Muscle of leg (tissue), 11 donors: ENCODE data around the gene FAM227A. TPM values are rescaled to one million over a fixed set of nuclear protein-coding genes. Genes with fewer than 3 reads are reported as not detected.
A peak's percentile ranks its signal among the peaks of the same experiment; 100 is the strongest.

Source experiments
- DNase-seq: peaks from one replicate; pipeline ENCODE4 v3.0.0; 2013
- H3K27ac ChIP-seq: one replicate; pipeline ENCODE4 v1.5.1; 2013; ENCODE audit warnings: mild to moderate bottlenecking, low read length, control low read depth
- H3K27me3 ChIP-seq: one replicate; pipeline ENCODE4 v1.6.1; 2013; ENCODE audit warnings: low read length; ENCODE audit not compliant: control insufficient read depth, insufficient read depth
- H3K36me3 ChIP-seq: one replicate; pipeline ENCODE4 v1.6.1; 2013; ENCODE audit warnings: low read length; ENCODE audit not compliant: control insufficient read depth, insufficient read depth
- H3K4me1 ChIP-seq: one replicate; pipeline ENCODE4 v1.6.1; 2013; ENCODE audit warnings: low read length; ENCODE audit not compliant: control insufficient read depth, insufficient read depth
- H3K4me3 ChIP-seq: one replicate; pipeline ENCODE4 v1.5.1; 2013; ENCODE audit warnings: low read length, control low read depth
- H3K9me3 ChIP-seq: replicated peaks from 2 replicates; pipeline ENCODE4 v1.6.1; 2013; ENCODE audit warnings: low read depth, low read length; ENCODE audit not compliant: control insufficient read depth
- WGBS: methylation state at CpG from one replicate; pipeline ENCODE4 v1.1.5; 2013; ENCODE audit warnings: missing lambda C conversion rate; ENCODE audit not compliant: insufficient coverage; 5-methylcytosine and 5-hydroxymethylcytosine counted together
- polyA plus RNA-seq, 8 donors: library from polyadenylated mRNA; unstranded; fragments of 120-200 nt; gene quantifications; one replicate each; pipeline versions ENCODE4 v1.2.1 to v1.2.3, GENCODE V29; 2013; ENCODE audit warnings: inconsistent platforms in 1 of 8, low replicate concordance in 1 of 8; ENCODE audit not compliant: insufficient read length in 8 of 8, insufficient read depth in 1 of 8
- total RNA-seq: library from RNA; stranded (reverse); fragments of 120-200 nt; gene quantifications from one replicate; pipeline ENCODE4 v1.2.4, GENCODE V29; 2013

The FAM227A gene
- total and polyA plus RNA-seq, 9 donors, result 0.62 to 1.1 (median 0.87) TPM

- WGBS, result 78% methylated on average over 6 of the region's 8 CpGs
- DNase-seq, result no peak
- peaks cover 32% of the 10 kb centered on the region for H3K4me1 ChIP-seq
- no peaks in the 10 kb centered on the region for H3K9me3 ChIP-seq
- peaks cover 45% of the 10 kb centered on the region for H3K36me3 ChIP-seq
- H3K27me3 ChIP-seq, result no peaks in the 10 kb centered on the region
- H3K27ac ChIP-seq, result peak overlapping the region; percentile 69
- no peak overlapping the region for H3K4me3 ChIP-seq
These were observed 41.4 kb upstream of the FAM227A start for GRCh38 chr22:38697425-38698089.

- Histone ChIP-seq H3K4me3 (no peak overlapping the region), H3K27me3 (no peaks in the 10 kb centered on the region), H3K9me3 (no peaks in the 10 kb centered on the region), H3K36me3 (peaks cover 49% of the 10 kb centered on the region), H3K4me1 (peaks cover 32% of the 10 kb centered on the region), H3K27ac (peak overlapping the region; percentile 69)
- WGBS, result 67% methylated on average over 3 of the region's 3 CpGs
- DNase-seq, result no peak
These were observed 40.6 kb upstream of the FAM227A start for GRCh38 chr22:38696606-38697424.

- H3K9me3 ChIP-seq, result no peaks in the 10 kb centered on the region
- no peak overlapping the region for H3K27ac ChIP-seq
- 100% methylated on average over 1 of the region's 3 CpGs for WGBS
- DNase-seq, result no peak
- H3K27me3 ChIP-seq, result no peaks in the 10 kb centered on the region
- H3K4me1 ChIP-seq, result peaks cover 27% of the 10 kb centered on the region
- peaks cover 64% of the 10 kb centered on the region for H3K36me3 ChIP-seq
- no peak overlapping the region for H3K4me3 ChIP-seq
These were observed 38.7 kb upstream of the FAM227A start for GRCh38 chr22:38694940-38695339.

- no peaks in the 10 kb centered on the region for H3K9me3 ChIP-seq
- no peak for DNase-seq
- WGBS, result 80% methylated on average over 1 of the region's 2 CpGs
- no peak overlapping the region for H3K4me3 ChIP-seq
- no peak overlapping the region for H3K27ac ChIP-seq
- H3K27me3 ChIP-seq, result no peaks in the 10 kb centered on the region
- peaks cover 18% of the 10 kb centered on the region for H3K4me1 ChIP-seq
- H3K36me3 ChIP-seq, result peaks cover 68% of the 10 kb centered on the region
These were observed 37.9 kb upstream of the FAM227A start for GRCh38 chr22:38694049-38694448.

GRCh38 chr22:38689651-38690050 lies 33.5 kb upstream of the FAM227A start:
- Histone ChIP-seq H3K27ac (no peak overlapping the region), H3K4me3 (no peak overlapping the region), H3K4me1 (no peaks in the 10 kb centered on the region), H3K27me3 (no peaks in the 10 kb centered on the region), H3K9me3 (no peaks in the 10 kb centered on the region), H3K36me3 (peaks cover 73% of the 10 kb centered on the region)
- no CpG with 5 or more reads among the region's 1 CpG for WGBS
- no peak for DNase-seq

- Histone ChIP-seq H3K27ac (no peak overlapping the region), H3K4me1 (peaks cover 12% of the 10 kb centered on the region), H3K36me3 (peaks cover 65% of the 10 kb centered on the region), H3K9me3 (no peaks in the 10 kb centered on the region), H3K27me3 (no peaks in the 10 kb centered on the region), H3K4me3 (no peak overlapping the region)
- no peak for DNase-seq
- no CpG with 5 or more reads among the region's 1 CpG for WGBS
These were observed 29.6 kb upstream of the FAM227A start for GRCh38 chr22:38685761-38686160.

GRCh38 chr22:38684895-38685294 lies 28.7 kb upstream of the FAM227A start:
- Histone ChIP-seq H3K27ac (no peak overlapping the region), H3K9me3 (no peaks in the 10 kb centered on the region), H3K27me3 (no peaks in the 10 kb centered on the region), H3K4me3 (no peak overlapping the region), H3K36me3 (peaks cover 60% of the 10 kb centered on the region), H3K4me1 (peaks cover 12% of the 10 kb centered on the region)
- WGBS, result 94% methylated on average over 6 of the region's 9 CpGs
- DNase-seq, result no peak

- WGBS, result 0% methylated on average over 60 of the region's 60 CpGs
- Histone ChIP-seq H3K27me3 (no peaks in the 10 kb centered on the region), H3K4me1 (peaks cover 12% of the 10 kb centered on the region), H3K4me3 (peak within 1 kb of the TSS; percentile 98), H3K9me3 (no peaks in the 10 kb centered on the region), H3K36me3 (peaks cover 35% of the 10 kb centered on the region), H3K27ac (peak within 1 kb of the TSS; percentile 44)
- peak; percentile 95 for DNase-seq
These were observed 25.6 kb upstream of the FAM227A start, which contains the start of gene TOMM22 for GRCh38 chr22:38681582-38682335. TSS of gene TOMM22 (plus strand) at chr22:38681957. CDS start at chr22:38681979, 22 bp downstream.

- no peak for DNase-seq
- no peaks in the 10 kb centered on the region for H3K4me1 ChIP-seq
- no peaks in the 10 kb centered on the region for H3K27me3 ChIP-seq
- no peak overlapping the region for H3K4me3 ChIP-seq
- H3K27ac ChIP-seq, result no peak overlapping the region
- WGBS, result 90% methylated on average over 3 of the region's 3 CpGs
- H3K36me3 ChIP-seq, result peaks cover 31% of the 10 kb centered on the region
- H3K9me3 ChIP-seq, result no peaks in the 10 kb centered on the region
These were observed 19.6 kb upstream of the FAM227A start for GRCh38 chr22:38675833-38676232.

- H3K27ac ChIP-seq, result no peak overlapping the region
- no peaks in the 10 kb centered on the region for H3K4me1 ChIP-seq
- peaks cover 34% of the 10 kb centered on the region for H3K36me3 ChIP-seq
- no peak for DNase-seq
- WGBS, result 79% methylated on average over 3 of the region's 5 CpGs
- H3K27me3 ChIP-seq, result no peaks in the 10 kb centered on the region
- H3K4me3 ChIP-seq, result no peak overlapping the region
- H3K9me3 ChIP-seq, result no peaks in the 10 kb centered on the region
These were observed 18.7 kb upstream of the FAM227A start for GRCh38 chr22:38674888-38675287.
